Stimulated activated CD8-positive, alpha-beta memory T cell treated with anti-CD3 and anti-CD28 coated beads, Interleukin-7, amount 100 ng/mL, for 24 hours (primary cell): Measurements from ENCODE around the gene BABAM2.

ENCODE experiments used
- DNase-seq: peaks from one replicate; pipeline ENCODE4 v3.0.0-alpha.2; 2020; ENCODE audit warnings: low read depth

BABAM2 gene

DNA sequence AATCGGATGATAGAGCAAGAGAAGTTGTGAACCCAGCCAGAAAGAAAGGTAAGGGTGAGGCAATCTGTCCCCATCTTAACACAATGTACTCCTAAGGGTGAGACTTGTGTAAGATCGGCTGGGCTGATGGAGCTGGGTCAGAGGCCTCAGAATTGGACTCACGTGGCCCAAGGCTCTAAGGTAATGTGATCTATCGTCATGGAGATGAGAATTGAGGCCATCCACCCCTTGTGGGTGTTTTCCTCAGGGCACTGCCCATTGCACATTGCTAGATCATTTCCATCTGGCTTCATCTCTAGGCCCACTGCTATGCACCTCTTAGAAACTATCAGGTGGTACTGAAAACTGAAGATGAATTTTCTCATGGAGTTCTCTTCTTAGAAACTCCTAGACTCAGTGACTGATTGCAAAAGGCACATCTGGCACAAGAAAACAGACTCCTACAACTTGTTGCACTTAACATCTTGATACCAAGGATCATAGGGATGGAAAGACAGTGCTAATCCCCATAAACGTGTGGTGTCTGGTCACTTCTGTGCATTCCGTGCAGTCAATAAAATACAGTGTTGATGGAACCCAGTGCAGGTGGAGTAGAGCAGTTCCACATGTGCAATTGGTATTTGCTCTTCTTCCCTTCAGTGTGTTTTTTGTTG is 273.2 kb downstream of the BABAM2 start:
- no peak for DNase-seq

GRCh38 chr2:28164280-28164801 is 273.8 kb downstream of the BABAM2 start:
- DNase-seq: no peak

DNA sequence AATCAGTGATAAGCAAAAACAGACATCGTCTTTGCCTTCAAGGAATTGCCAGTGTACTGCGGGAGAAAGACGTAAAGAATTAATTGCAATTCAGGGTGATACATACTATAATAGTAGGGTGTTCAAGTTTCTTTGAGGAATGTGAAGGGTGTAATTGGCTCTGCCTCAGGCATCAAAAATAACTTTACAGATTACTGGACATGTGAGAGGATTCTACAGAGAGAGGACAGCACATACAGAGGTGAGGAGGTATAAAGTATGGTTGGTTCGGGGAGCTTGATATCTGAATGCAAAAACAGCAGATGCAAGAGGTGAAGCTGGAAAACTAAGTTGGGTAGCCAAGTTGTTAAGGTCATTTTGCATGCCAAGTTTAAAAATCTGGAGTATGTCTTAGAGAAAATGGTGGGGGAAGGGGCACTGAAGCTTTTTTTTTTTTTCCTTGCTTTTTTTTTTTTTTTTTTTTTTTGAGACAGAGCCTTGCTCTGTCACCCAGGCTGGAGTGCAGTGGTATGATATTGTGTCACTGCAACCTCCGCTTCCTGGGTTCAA is 274.6 kb downstream of the BABAM2 start:
- no peak for DNase-seq

DNA sequence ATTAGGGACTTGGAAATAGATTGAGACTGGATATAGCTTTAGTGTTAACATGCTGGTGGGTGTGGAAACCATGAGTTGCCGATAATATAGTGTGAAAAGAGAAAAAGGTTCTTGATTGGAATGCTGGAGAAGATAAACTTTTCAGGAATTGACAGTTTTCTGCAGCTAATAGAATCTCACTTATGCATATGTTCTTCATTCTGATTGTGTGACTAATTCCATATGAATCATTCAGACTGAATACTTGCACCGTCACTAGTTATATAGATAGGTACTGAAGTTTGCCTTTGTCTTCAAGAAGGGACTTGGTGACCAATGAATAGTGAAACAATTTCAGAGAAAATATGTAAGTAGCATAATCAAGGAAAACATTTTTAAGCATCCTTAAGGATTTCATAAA is 276.4 kb downstream of the BABAM2 start:
- no peak for DNase-seq

GRCh38 chr2:28168376-28168775 is 277.8 kb downstream of the BABAM2 start:
- DNase-seq: no peak

GRCh38 chr2:28169492-28169891 is 279.0 kb downstream of the BABAM2 start:
- no peak for DNase-seq

DNA sequence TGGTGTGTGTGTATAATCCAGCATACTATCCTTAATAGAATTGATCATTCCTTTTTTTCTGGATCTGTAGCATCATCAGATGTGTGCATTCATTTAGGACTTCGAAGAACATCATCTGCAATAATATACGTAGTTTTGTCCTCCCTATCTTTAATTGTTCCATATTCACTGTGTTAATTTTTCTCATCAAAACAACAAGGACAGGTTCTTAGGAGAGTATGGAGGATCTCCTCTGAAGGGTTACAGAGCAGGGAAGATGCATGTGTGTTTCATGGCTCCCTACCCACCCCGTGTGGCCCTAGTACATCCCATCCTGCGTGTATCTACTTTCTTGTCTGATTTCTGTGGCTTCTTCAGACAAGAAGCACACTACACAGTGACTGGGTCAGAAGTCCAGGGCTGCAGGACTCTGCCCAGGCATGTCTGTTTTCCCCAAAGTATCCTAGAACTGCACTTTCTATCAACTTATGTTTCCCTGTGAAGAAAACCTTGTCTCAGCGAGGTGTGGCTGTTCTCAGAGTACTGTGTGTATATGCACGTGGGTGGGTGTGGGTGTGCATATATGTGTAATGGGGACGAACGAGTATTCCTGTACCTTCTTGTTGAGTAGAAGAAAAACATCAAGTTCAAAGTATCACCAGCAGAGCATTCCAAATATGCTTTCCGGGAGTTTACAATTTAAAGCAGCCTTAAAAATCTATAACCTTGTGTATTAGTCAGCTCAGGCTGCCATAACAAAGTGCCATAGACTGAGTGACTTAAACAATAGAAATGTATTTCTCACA is 281.8 kb downstream of the BABAM2 start:
- no peak for DNase-seq

GRCh38 chr2:28173377-28173776 is 282.8 kb downstream of the BABAM2 start:
- no peak for DNase-seq

DNA sequence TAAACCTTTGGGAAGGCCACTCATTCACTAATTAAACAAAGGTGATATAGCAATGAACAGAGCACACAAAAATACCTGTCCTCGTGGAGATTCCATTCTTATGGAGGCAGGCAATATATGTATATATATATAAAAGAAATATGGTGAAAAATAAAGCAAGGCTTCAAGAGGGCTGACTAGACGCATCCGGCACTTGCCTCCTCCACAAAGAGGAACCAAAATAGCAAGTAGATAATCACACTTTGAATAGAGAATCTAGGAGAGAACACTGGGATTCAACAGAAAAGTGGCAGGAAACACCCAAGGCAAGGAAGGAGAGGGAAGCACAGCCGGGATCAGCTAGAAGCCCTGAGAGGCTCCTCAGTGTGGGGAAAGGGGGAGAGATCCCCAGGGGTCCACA is 283.7 kb downstream of the BABAM2 start:
- DNase-seq: no peak

DNA sequence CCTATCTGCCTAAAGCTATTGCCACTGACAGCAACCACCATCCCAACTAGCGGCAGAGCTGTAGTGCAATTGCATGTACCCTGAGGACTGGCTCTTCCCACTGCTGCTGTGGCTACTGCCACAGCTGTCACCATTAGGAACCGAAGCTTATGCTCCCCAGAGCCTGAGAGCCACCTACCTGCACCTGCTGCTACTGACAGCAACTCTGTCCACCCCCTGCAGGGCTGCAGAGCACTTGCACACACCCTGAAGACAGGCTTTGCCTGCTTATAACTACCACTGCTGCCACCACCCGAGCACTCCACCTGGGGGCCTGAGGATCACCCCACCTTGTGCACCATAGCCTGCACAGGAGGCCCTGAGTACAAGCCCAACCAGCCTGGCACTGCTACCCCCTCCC is 284.5 kb downstream of the BABAM2 start:
- no peak for DNase-seq

DNA sequence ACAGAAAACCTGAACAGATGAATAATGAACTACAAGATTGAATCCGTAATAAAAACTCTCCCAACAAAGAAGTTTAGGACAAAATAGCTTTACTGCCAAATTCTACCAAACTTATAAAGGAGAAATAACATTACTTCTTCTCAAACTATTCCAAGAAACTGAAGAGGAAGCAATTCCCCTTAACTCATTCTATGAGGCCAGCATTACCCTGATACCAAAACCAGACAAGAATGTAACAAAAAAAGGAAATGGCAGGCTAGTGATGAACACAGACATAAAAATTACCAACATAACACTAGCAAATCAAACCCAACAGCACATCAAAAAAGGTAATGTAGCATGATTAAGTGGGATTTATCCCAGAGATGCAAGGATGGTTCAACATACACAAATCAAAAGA is 288.4 kb downstream of the BABAM2 start:
- DNase-seq: no peak

DNA sequence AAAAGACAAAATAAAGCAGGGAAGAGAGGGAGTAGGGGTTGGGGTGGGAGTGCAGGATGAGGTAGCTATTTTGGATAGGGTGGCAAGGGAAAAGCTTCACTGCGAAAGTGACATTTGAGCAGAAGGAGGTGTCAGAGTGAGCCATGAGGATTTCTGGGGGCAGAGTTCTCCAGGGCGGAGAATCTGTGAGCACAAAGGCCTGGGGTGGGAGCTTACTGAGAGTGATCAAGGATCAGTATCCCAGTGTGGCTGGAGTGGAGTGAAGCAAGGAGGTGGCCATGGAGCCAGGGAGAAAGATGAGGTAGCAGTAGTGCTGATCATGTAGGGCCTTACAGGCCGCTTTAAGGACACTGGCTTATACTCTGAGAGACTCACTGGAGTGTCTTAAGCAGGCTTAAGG is 291.3 kb downstream of the BABAM2 start:
- no peak for DNase-seq

- no peak for DNase-seq
Observed at GRCh38 chr2:28182348-28182747, 291.8 kb downstream of the BABAM2 start.

DNA sequence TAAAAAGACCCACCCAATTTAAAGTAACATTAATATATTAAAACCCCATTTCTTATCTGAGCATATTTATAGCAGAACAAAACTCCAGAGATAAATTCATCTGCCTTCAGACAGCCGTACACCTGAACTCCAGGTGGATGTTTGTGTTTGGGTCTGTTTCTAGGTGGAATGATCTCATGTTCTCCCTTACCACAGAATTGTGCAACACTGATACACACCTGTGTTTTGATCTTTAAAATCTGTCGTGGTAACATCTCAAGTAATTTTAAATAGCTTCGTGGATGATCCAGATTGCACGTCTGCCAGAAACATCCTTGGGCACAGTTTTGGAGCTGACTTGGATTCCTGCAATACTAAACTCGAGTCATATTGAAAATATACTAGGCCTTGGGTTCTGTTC is 294.6 kb downstream of the BABAM2 start:
- DNase-seq: no peak

DNA sequence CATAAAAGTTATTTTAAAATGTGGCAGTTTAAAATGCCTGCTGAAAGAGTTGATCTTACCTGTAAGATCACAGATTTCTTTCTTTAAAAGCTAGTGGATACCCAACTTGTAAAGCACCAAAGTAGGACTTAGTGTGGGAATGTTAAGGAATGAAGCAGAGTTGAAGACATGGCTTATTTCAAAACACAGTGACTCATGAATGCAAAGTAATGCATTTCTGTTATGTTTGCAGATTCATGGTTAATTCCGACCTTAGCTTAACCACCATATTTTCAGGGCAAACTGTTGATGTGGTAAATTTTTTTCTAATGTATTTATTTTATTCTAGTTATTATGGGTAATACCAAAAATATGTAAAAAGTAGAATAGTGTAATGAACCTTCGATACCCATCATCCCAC is 295.4 kb downstream of the BABAM2 start:
- no peak for DNase-seq

GRCh38 chr2:28187186-28187585 is 296.7 kb downstream of the BABAM2 start:
- DNase-seq: no peak

GRCh38 chr2:28188436-28188835 is 297.9 kb downstream of the BABAM2 start:
- no peak for DNase-seq

DNA sequence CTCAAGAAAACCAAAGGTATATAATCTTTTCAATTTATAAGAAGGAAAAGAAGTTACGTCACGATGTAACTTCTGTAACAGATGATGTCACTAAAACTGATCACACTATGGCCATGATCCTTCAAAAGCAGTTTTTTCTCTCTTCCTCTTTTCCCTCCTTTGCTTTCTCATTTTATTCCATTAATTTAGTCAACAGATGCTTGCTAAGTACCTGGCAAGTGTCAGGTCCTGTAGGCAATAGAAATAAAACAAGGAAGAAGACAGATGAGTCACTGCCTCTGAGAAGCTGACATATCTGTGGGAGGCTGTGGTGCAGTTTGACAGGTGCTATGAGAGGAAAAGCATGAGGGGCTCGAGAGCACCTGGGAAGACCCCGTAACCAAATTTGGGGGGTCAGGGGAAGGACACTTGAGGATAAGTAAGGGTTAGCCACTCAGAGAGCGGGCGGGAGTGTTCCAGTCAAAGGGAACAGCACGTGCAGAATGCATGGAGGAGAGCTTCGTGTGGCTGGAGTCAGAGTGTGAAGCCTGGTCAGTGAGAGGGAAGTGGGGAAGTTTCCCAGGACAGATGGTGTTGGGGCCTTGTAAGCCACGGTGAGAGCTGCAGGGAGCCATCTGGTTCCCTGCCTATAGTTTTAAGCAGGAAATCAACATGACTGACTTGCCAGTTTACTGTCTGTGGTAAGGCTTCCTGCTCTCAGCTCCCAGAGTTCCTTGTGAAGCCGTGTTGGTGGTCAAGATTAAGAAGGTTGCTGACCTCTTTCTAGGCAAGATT is 303.3 kb downstream of the BABAM2 start:
- no peak for DNase-seq

DNA sequence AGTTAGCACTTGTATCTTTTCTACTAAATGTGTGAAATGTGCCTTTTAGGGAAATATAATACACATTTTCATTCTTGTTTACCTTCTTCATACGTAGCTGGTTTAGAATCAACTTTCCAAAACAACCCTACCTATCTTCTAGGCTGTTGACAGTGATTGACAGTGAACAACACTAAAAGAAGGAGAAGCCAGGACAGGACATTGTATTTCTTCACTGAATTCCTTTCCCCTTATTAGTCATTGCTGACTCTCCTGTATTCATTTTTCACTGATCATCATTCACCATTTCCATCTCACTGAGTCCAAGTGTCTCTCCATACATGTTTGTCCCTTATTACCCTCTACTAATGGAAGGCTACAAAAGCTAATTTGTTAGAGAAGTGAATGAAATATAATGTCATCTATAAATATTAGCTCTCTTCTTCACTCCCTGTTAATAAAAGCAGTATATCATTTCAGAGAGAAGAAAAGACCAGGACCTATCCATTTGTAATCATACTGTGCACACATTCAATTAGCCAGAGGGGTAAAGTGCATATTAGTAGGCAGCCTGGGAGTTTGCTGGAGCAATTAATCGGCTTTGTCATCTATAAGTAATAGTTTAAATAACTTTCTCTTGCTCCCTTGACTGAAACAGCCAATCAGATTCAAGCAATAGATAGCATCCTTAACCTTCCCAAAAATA is 309.6 kb downstream of the BABAM2 start:
- no peak for DNase-seq

DNA sequence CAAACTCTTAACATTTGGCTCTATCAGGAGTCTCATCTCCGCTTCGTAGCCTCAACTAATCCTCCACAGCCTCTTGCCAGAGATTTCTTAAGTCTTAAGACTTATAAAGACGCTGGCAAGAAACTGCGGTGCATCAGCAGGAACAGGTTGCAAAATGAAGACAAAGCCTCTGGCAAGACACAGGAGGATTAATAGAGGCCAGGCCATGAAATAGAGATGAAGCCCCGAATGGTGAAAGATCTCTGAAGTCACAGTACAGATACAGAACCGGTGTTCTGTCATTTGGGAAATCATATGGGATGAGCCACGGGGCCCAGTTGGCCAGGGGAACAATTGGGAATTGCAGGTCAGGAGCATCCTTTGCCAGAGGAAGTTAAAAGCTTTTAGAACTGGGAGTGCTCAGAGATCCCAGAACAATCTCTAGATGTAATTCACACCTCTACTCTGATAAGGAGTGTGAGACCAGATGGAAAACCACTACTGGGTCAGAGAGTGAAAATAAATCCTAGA is 311.2 kb downstream of the BABAM2 start:
- no peak for DNase-seq

DNA sequence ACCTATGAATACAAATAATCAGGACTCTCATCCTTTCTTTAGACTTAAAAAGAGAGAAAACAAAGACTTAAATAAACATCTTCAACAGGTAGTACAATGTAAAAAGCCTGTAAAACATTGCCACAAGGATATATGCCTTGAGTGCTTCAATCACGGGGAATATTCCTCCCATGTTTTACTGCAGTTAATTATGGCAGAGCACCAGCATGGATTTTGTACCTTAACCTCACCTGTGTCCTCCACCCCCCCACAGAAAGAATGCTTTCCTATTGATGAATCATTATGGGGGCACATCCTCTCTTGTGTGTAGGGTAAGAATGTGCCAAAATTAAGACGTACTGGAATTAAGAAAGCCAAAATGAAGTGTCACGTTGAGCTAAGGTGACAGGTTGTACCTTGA is 312.2 kb downstream of the BABAM2 start:
- DNase-seq: no peak

DNA sequence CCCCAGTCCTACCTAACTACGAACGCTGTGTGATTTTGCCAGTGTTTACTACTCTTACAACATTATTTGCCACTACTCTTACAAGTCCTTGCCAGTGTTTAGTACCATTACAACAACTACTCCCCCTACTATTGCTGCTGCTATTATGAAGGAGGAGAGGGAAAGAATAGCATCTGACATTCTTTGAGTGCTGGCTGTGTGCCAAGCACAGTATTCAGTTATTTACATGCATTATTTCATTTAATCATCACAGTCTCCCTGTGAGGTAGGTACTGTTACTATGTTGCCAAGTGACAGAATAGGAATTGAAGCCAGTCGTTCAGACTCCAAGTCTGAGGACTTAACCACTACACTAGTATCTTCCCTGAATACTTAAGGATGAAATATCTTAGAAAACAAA is 316.2 kb downstream of the BABAM2 start:
- DNase-seq: no peak
